ENCODE data around the gene SLC2A9. TPM values are rescaled to one million over a fixed set of nuclear protein-coding genes. Genes with fewer than 3 reads are reported as not detected.
A peak's percentile ranks its signal among the peaks of the same experiment; 100 is the strongest.
"Not testable (repeated sequence)": the region's sequence is repeated elsewhere in the genome, so short reads cannot be mapped to it uniquely, and the experiment has no call there.

Gene SLC2A9
- total RNA-seq, 4 donors from 2014 or later, result 5.6 to 10.5 (median 6.5) TPM

DNA sequence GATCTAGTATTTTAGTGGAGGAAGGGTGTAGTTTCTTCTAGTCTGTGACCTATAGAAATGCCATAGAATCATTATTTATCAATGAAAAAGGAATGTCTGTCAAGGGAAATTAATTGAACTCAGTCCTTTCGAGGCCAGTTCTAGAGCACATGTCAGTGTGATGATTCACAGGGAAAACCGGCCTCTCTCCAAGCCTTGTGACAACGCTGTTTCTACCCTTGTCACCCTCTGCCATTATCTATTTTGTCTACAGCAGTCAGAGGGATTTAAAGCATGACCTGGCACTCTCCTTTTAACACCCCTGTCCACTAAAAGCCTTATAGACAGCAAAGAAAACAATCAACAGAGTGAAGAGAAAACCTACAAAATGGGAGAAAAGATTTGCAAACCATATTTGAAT, 120.0 kb downstream of the SLC2A9 start:
- no peak for DNase-seq (ENCODE audit: extremely low spot score)
- Histone ChIP-seq H3K36me3 (peaks cover 0 to 7% (median 0%) of the 10 kb centered on the region in 4 donors), H3K27ac (replicated peaks in 1 of 4) (no peak overlapping the region), H3K9me3 (no peaks in the 10 kb centered on the region), H3K4me1 (no peaks in the 10 kb centered on the region), H3K27me3 (no peaks in the 10 kb centered on the region), H3K4me3 (no peak overlapping the region)
- intact Hi-C loops (cut with DNase I), result no loop called here
- 81% methylated on average over 3 of the region's 3 CpGs for WGBS
- TF ChIP-seq POLR2AphosphoS5 (IDR thresholded peaks at IDR 0.05) (no peak), POLR2A (IDR thresholded peaks at IDR 0.05; ENCODE audit: low read depth) (no peak), EP300 (IDR thresholded peaks at IDR 0.05) (no peak)
- TF ChIP-seq, protein P1, sequence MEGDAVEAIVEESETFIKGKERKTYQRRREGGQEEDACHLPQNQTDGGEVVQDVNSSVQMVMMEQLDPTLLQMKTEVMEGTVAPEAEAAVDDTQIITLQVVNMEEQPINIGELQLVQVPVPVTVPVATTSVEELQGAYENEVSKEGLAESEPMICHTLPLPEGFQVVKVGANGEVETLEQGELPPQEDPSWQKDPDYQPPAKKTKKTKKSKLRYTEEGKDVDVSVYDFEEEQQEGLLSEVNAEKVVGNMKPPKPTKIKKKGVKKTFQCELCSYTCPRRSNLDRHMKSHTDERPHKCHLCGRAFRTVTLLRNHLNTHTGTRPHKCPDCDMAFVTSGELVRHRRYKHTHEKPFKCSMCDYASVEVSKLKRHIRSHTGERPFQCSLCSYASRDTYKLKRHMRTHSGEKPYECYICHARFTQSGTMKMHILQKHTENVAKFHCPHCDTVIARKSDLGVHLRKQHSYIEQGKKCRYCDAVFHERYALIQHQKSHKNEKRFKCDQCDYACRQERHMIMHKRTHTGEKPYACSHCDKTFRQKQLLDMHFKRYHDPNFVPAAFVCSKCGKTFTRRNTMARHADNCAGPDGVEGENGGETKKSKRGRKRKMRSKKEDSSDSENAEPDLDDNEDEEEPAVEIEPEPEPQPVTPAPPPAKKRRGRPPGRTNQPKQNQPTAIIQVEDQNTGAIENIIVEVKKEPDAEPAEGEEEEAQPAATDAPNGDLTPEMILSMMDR (IDR thresholded peaks at IDR 0.05), result no peak

GRCh38 chr4:9900633-9901032, 120.7 kb downstream of the SLC2A9 start:
- WGBS, result 69% methylated on average over 4 of the region's 4 CpGs
- intact Hi-C loops (cut with DNase I); H3K27ac ChIP-seq (replicated peaks in 1 of 4): not testable (repeated sequence)

GRCh38 chr4:9899306-9900055, 121.8 kb downstream of the SLC2A9 start:
- intact Hi-C loops (cut with DNase I), result no loop called here
- H3K27ac ChIP-seq (replicated peaks in 1 of 4), result no peak overlapping the region
- H3K9me3 ChIP-seq, result no peaks in the 10 kb centered on the region
- H3K4me3 ChIP-seq, result no peak overlapping the region
- no peaks in the 10 kb centered on the region for H3K27me3 ChIP-seq
- no peak for DNase-seq (ENCODE audit: extremely low spot score)
- no peak for TF ChIP-seq EP300 (IDR thresholded peaks at IDR 0.05)
- no peak for TF ChIP-seq POLR2AphosphoS5 (IDR thresholded peaks at IDR 0.05)
- TF ChIP-seq, protein P1 (IDR thresholded peaks at IDR 0.05), result no peak
- TF ChIP-seq POLR2A (IDR thresholded peaks at IDR 0.05; ENCODE audit: low read depth), result no peak
- H3K4me1 ChIP-seq, result no peaks in the 10 kb centered on the region
- no peaks in the 10 kb centered on the region for H3K36me3 ChIP-seq
- WGBS, result 70% methylated on average over 5 of the region's 5 CpGs

More at GRCh38 chr4:9900633-9901032, 120.7 kb downstream of the SLC2A9 start:
- H3K27me3 ChIP-seq; H3K36me3 ChIP-seq; H3K4me3 ChIP-seq; H3K4me1 ChIP-seq; H3K9me3 ChIP-seq; DNase-seq (ENCODE audit: extremely low spot score): not testable (repeated sequence)

GRCh38 chr4:9898596-9899305, 122.5 kb downstream of the SLC2A9 start:
- H3K9me3 ChIP-seq, result no peaks in the 10 kb centered on the region
- no peaks in the 10 kb centered on the region for H3K27me3 ChIP-seq
- intact Hi-C loops (cut with DNase I), result no loop called here
- no peak overlapping the region for H3K4me3 ChIP-seq
- no peak overlapping the region for H3K27ac ChIP-seq (replicated peaks in 1 of 4)
- H3K4me1 ChIP-seq, result no peaks in the 10 kb centered on the region
- DNase-seq (ENCODE audit: extremely low spot score), result no peak
- TF ChIP-seq, protein P1 (IDR thresholded peaks at IDR 0.05), result peak in 1 of 3 experiments; percentile 10
- TF ChIP-seq POLR2A (IDR thresholded peaks at IDR 0.05; ENCODE audit: low read depth), result no peak
- 63% methylated on average over 9 of the region's 9 CpGs for WGBS
- H3K36me3 ChIP-seq, result no peaks in the 10 kb centered on the region

GRCh38 chr4:9895333-9895705, 126.0 kb downstream of the SLC2A9 start:
- no peak for DNase-seq (ENCODE audit: extremely low spot score)
- H3K27me3 ChIP-seq, result no peaks in the 10 kb centered on the region
- H3K9me3 ChIP-seq, result no peaks in the 10 kb centered on the region
- H3K27ac ChIP-seq (replicated peaks in 1 of 4), result no peak overlapping the region
- H3K4me3 ChIP-seq, result no peak overlapping the region
- no peaks in the 10 kb centered on the region for H3K36me3 ChIP-seq
- 67% methylated on average over 4 of the region's 4 CpGs for WGBS
- intact Hi-C loops (cut with DNase I), result no loop called here
- TF ChIP-seq POLR2AphosphoS5 (IDR thresholded peaks at IDR 0.05) (no peak), EP300 (IDR thresholded peaks at IDR 0.05) (no peak), POLR2A (IDR thresholded peaks at IDR 0.05; ENCODE audit: low read depth) (no peak)
- TF ChIP-seq, protein P1 (IDR thresholded peaks at IDR 0.05), result no peak
- H3K4me1 ChIP-seq, result no peaks in the 10 kb centered on the region
